Smooth muscle cell (in vitro differentiated cells): ENCODE measurements around the gene CDK19. TPM values are rescaled to one million over a fixed set of nuclear protein-coding genes. Genes with fewer than 3 reads are reported as not detected.

ENCODE experiments used
- DNase-seq: peaks from one replicate; lab custom pipeline; 2025; ENCODE audit not compliant: unreplicated experiment; lab: John Stamatoyannopoulos, UW
- H2AFZ ChIP-seq: fragments of 200-600 bp; sonication (generic); 2 replicates; pipeline ENCODE4 v1.6.0; 2016; ENCODE audit warnings: antibody characterized with exemption, low read depth, mild to moderate bottlenecking
- H3F3A ChIP-seq: fragments of 200-600 bp; sonication (generic); 2 replicates; pipeline ENCODE4 v1.6.0; 2017; ENCODE audit warnings: antibody characterized with exemption, low read depth
- H3K27ac ChIP-seq: fragments of 200-600 bp; sonication (generic); 2 replicates; pipeline ENCODE4 v1.5.1; 2016; ENCODE audit warnings: low read depth, mild to moderate bottlenecking
- H3K27me3 ChIP-seq: fragments of 200-600 bp; sonication (generic); 2 replicates; pipeline ENCODE4 v1.6.1; 2016; ENCODE audit warnings: low read depth, mild to moderate bottlenecking
- H3K36me3 ChIP-seq: fragments of 200-600 bp; sonication (generic); 2 replicates; pipeline ENCODE4 v1.5.1; 2016; ENCODE audit warnings: low read depth
- H3K4me1 ChIP-seq: fragments of 200-600 bp; sonication (generic); 2 replicates; pipeline ENCODE4 v1.5.1; 2016; ENCODE audit warnings: low read depth
- H3K4me2 ChIP-seq: fragments of 200-600 bp; sonication (generic); 2 replicates; pipeline ENCODE4 v1.6.0; 2016; ENCODE audit warnings: mild to moderate bottlenecking
- H3K4me3 ChIP-seq: fragments of 200-600 bp; sonication (generic); 2 replicates; pipeline ENCODE4 v1.5.1; 2016; ENCODE audit warnings: mild to moderate bottlenecking
- H3K79me2 ChIP-seq: fragments of 200-600 bp; sonication (generic); 2 replicates; pipeline ENCODE4 v1.6.0; 2016; ENCODE audit warnings: low read depth, mild to moderate bottlenecking
- H3K9ac ChIP-seq: fragments of 200-600 bp; sonication (generic); 2 replicates; pipeline ENCODE4 v1.6.0; 2016; ENCODE audit warnings: low read depth
- H3K9me3 ChIP-seq: fragments of 200-600 bp; sonication (generic); replicated peaks from 2 replicates; pipeline ENCODE4 v1.5.1; 2016; ENCODE audit warnings: low read depth
- H4K20me1 ChIP-seq: fragments of 200-600 bp; sonication (generic); 2 replicates; pipeline ENCODE4 v1.6.0; 2016; ENCODE audit warnings: low read depth
- WGBS: methylation state at CpG from one replicate; pipeline ENCODE4 v1.1.7; 2016; ENCODE audit warnings: low lambda C conversion rate; 5-methylcytosine and 5-hydroxymethylcytosine counted together
- polyA plus RNA-seq: library from polyadenylated mRNA; unstranded; fragments of >200 nt; fragmentation: Nextera tagmentation; extraction: Ambion mirVana; gene quantifications from 2 replicates; pipeline ENCODE4 v1.2.1, GENCODE V29; 2016
- total RNA-seq: library from RNA; depleted of rRNA; stranded (reverse); fragments of >200 nt; gene quantifications from 2 replicates; pipeline ENCODE4 v1.2.3, GENCODE V29; 2014
- TF ChIP-seq, protein P1 (sequence below): fragments of 200-600 bp; sonication (generic); IDR thresholded peaks from 2 replicates; pipeline ENCODE4 v1.5.1; 2017; ENCODE audit warnings: borderline replicate concordance, mild to moderate bottlenecking, antibody characterized with exemption; ENCODE audit not compliant: insufficient read depth, poor library complexity, severe bottlenecking

Gene CDK19
- 14.0 and 17.1 TPM in 2 replicates for total RNA-seq
- 3.7 and 4.4 TPM in 2 replicates for polyA plus RNA-seq

GRCh38 chr6:110815411-110816409, at the start of gene CDK19:
Gene CDK19 (minus strand): TSS chr6:110815469. CDS start chr6:110815136, 333 bp downstream.
- peak within 1 kb of the TSS; percentile 86 for H2AFZ ChIP-seq
- peaks cover 40% of the 10 kb centered on the region for H3K79me2 ChIP-seq
- H3K9me3 ChIP-seq = no peaks in the 10 kb centered on the region
- H3K4me2 ChIP-seq = peak within 1 kb of the TSS; percentile 89
- peak; percentile 97 for DNase-seq
- H3K27me3 ChIP-seq = no peaks in the 10 kb centered on the region
- H3K4me1 ChIP-seq = peaks cover 21% of the 10 kb centered on the region
- TF ChIP-seq, protein P1, sequence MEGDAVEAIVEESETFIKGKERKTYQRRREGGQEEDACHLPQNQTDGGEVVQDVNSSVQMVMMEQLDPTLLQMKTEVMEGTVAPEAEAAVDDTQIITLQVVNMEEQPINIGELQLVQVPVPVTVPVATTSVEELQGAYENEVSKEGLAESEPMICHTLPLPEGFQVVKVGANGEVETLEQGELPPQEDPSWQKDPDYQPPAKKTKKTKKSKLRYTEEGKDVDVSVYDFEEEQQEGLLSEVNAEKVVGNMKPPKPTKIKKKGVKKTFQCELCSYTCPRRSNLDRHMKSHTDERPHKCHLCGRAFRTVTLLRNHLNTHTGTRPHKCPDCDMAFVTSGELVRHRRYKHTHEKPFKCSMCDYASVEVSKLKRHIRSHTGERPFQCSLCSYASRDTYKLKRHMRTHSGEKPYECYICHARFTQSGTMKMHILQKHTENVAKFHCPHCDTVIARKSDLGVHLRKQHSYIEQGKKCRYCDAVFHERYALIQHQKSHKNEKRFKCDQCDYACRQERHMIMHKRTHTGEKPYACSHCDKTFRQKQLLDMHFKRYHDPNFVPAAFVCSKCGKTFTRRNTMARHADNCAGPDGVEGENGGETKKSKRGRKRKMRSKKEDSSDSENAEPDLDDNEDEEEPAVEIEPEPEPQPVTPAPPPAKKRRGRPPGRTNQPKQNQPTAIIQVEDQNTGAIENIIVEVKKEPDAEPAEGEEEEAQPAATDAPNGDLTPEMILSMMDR = no peak
- H3K9ac ChIP-seq = peak within 1 kb of the TSS; percentile 81
- no peaks in the 10 kb centered on the region for H3K36me3 ChIP-seq
- H3F3A ChIP-seq = peaks cover 5% of the 10 kb centered on the region
- peaks cover 31% of the 10 kb centered on the region for H4K20me1 ChIP-seq
- H3K27ac ChIP-seq = peak within 1 kb of the TSS; percentile 91
- WGBS = 2% methylated on average over 46 of the region's 48 CpGs
- peak within 1 kb of the TSS; percentile 93 for H3K4me3 ChIP-seq

DNA sequence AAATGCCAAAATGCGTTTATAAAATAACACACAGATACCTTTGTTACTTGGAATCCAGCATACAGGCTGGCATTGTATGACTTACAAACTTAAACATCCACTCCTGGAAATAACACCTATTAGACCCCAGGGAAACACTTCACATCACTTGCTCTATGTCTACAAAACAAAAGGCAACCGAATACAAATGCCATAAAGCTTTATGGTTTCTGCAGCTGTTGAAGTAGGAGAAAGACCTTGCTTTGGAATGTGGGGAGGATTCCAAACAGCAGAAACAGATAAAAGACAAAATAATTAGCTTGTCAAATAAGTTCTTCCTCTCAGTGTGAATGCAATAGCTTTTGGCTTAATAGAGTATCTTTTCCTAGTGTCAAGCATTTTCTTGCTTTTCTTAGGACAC, 49.6 kb upstream of the CDK19 start:
- H3K27ac ChIP-seq = no peak overlapping the region
- H3K4me3 ChIP-seq = no peak overlapping the region
- no peaks in the 10 kb centered on the region for H3F3A ChIP-seq
- no peak overlapping the region for H2AFZ ChIP-seq
- H3K9ac ChIP-seq = no peak overlapping the region
- WGBS = 64% methylated on average over 2 of the region's 2 CpGs
- no peaks in the 10 kb centered on the region for H3K79me2 ChIP-seq
- no peak for DNase-seq
- TF ChIP-seq, protein P1 = no peak
- no peaks in the 10 kb centered on the region for H3K9me3 ChIP-seq
- H4K20me1 ChIP-seq = no peaks in the 10 kb centered on the region
- no peaks in the 10 kb centered on the region for H3K27me3 ChIP-seq
- H3K4me1 ChIP-seq = no peaks in the 10 kb centered on the region
- no peaks in the 10 kb centered on the region for H3K36me3 ChIP-seq
- no peak overlapping the region for H3K4me2 ChIP-seq

GRCh38 chr6:110859335-110859792, 44.1 kb upstream of the CDK19 start:
- Histone ChIP-seq H3K4me2 (no peak overlapping the region), H3K4me3 (no peak overlapping the region), H3K36me3 (no peaks in the 10 kb centered on the region), H2AFZ (no peak overlapping the region), H3K79me2 (no peaks in the 10 kb centered on the region), H3K27ac (no peak overlapping the region), H3K4me1 (no peaks in the 10 kb centered on the region), H3K9me3 (no peaks in the 10 kb centered on the region), H3F3A (no peaks in the 10 kb centered on the region), H3K9ac (no peak overlapping the region), H3K27me3 (no peaks in the 10 kb centered on the region), H4K20me1 (no peaks in the 10 kb centered on the region)
- 95% methylated on average over 12 of the region's 12 CpGs for WGBS
- TF ChIP-seq, protein P1 = no peak
- no peak for DNase-seq
